Keratinocyte (primary cell): ENCODE measurements around the gene NAP1L1. TPM values are rescaled to one million over a fixed set of nuclear protein-coding genes. Genes with fewer than 3 reads are reported as not detected.

Experiments
- DNase-seq: peaks from one replicate; pipeline ENCODE4 v3.0.0-alpha.2; 2011; ENCODE audit warnings: low read depth, missing footprints, low spot score
- FAIRE-seq: peaks from 2 replicates; lab custom pipeline; 2011; peaks lifted over from hg19 to GRCh38; lab: Jason Lieb, UNC
- H2AFZ ChIP-seq: 2 replicates; pipeline ENCODE4 v1.6.0; 2012; ENCODE audit warnings: low read length, control low read depth, inconsistent platforms; ENCODE audit not compliant: control insufficient read depth
- H3K27ac ChIP-seq: 2 replicates; pipeline ENCODE4 v1.5.1; 2011; ENCODE audit warnings: low read length; ENCODE audit not compliant: control insufficient read depth, insufficient read depth
- H3K27me3 ChIP-seq: 3 replicates; pipeline ENCODE4 v1.6.0; 2011; ENCODE audit warnings: low read length; ENCODE audit not compliant: control insufficient read depth, insufficient read depth; ENCODE audit errors: extremely low read depth
- H3K36me3 ChIP-seq, 2 experiments: 2 replicates in 1 of 2; 3 replicates in 1 of 2; pipeline ENCODE4 v1.5.1; 2011; ENCODE audit warnings: low read length in 2 of 2, mild to moderate bottlenecking in 1 of 2; ENCODE audit not compliant: control insufficient read depth in 2 of 2, insufficient read depth in 2 of 2; ENCODE audit errors: extremely low read depth in 1 of 2
- H3K4me1 ChIP-seq: 3 replicates; pipeline ENCODE4 v1.5.1; 2011; ENCODE audit warnings: low read length; ENCODE audit not compliant: control insufficient read depth, insufficient read depth; ENCODE audit errors: extremely low read depth
- H3K4me2 ChIP-seq: 3 replicates; pipeline ENCODE4 v1.6.0; 2011; ENCODE audit warnings: low read depth, low read length; ENCODE audit not compliant: control insufficient read depth, insufficient read depth; ENCODE audit errors: extremely low read depth
- H3K4me3 ChIP-seq, 3 experiments: fragments of 200-600 bp in 1 of 3; sonication (generic) in 1 of 3; 2 replicates in 2 of 3; 3 replicates in 1 of 3; pipeline ENCODE4 v1.5.1; 2011 to 2016; ENCODE audit warnings: low read length in 3 of 3, mild to moderate bottlenecking in 3 of 3, control low read depth in 2 of 3, inconsistent platforms in 1 of 3, low read depth in 1 of 3, mixed read lengths in 1 of 3, mixed run types in 1 of 3, moderate library complexity in 1 of 3; ENCODE audit not compliant: control insufficient read depth in 2 of 3, insufficient read depth in 2 of 3; ENCODE audit errors: extremely low read depth in 1 of 3
- H3K79me2 ChIP-seq: 2 replicates; pipeline ENCODE4 v1.6.0; 2012; ENCODE audit warnings: low read length; ENCODE audit not compliant: control insufficient read depth, insufficient read depth
- H3K9ac ChIP-seq: 3 replicates; pipeline ENCODE4 v1.6.0; 2011; ENCODE audit warnings: low read length; ENCODE audit not compliant: control insufficient read depth, insufficient read depth; ENCODE audit errors: extremely low read depth
- H3K9me1 ChIP-seq: 3 replicates; pipeline ENCODE4 v1.6.0; 2011; ENCODE audit warnings: low read length; ENCODE audit not compliant: control insufficient read depth, insufficient read depth; ENCODE audit errors: extremely low read depth
- H3K9me3 ChIP-seq: 2 replicates; pipeline ENCODE4 v1.5.1; 2012; ENCODE audit warnings: low read depth, low read length; ENCODE audit not compliant: control insufficient read depth
- H4K20me1 ChIP-seq: 3 replicates; pipeline ENCODE4 v1.6.0; 2011; ENCODE audit warnings: low read length; ENCODE audit not compliant: control insufficient read depth, insufficient read depth; ENCODE audit errors: extremely low read depth
- CTCF ChIP-seq, 3 experiments: IDR thresholded peaks in 1 of 3; conservative IDR thresholded peaks in 1 of 3; optimal IDR thresholded peaks in 1 of 3; 2 replicates in 2 of 3; 3 replicates in 1 of 3; pipeline versions ENCODE3 to v1.5.1; 2011; ENCODE audit warnings: low read length in 3 of 3, mild to moderate bottlenecking in 3 of 3, moderate library complexity in 2 of 3, control low read depth in 1 of 3, inconsistent platforms in 1 of 3; ENCODE audit not compliant: insufficient read depth in 2 of 3; ENCODE audit errors: extremely low read depth in 1 of 3
- EZH2 ChIP-seq: IDR thresholded peaks from one replicate; pipeline ENCODE4 v1.6.1; 2012; ENCODE audit warnings: inconsistent platforms, mild to moderate bottlenecking, low read length, moderate library complexity
- dilution Hi-C: fragments of 300-500 bp; cut with MboI; formaldehyde crosslinking; loops from one replicate; pipeline ENCODE4 v1.7.0; 2020; ENCODE audit warnings: low sequenced_read_pairs; ENCODE audit not compliant: extremely low pct_ligation_motif_present
- polyA plus RNA-seq, 5 experiments: library from polyadenylated mRNA; depleted of rRNA in 3 of 5; stranded (reverse) in 3 of 5; stranded (forward) in 1 of 5; unstranded in 1 of 5; fragments of >200 nt; gene quantifications; 1 replicate in 1 of 5; 2 replicates in 3 of 5; 3 replicates in 1 of 5; pipeline versions ENCODE4 v1.2.1 to v1.2.3, GENCODE V29; 2011 to 2012; ENCODE audit warnings: missing spikeins in 2 of 5, low read depth in 1 of 5, low replicate concordance in 1 of 5

NAP1L1 gene
- polyA plus RNA-seq, 1 donor (not counting 4 experiments of a cell fraction or from before 2014, with no cell fraction given) = 384 TPM

GRCh38 chr12:76007640-76008039, 76.8 kb downstream of the NAP1L1 start:
- H3K4me2 ChIP-seq = no peak overlapping the region
- no peak overlapping the region for H3K4me3 ChIP-seq
- dilution Hi-C loops = no loop called here
- no peak for FAIRE-seq
- H4K20me1 ChIP-seq = no peaks in the 10 kb centered on the region
- peaks cover 7% of the 10 kb centered on the region for H3K4me1 ChIP-seq
- no peak for TF ChIP-seq EZH2
- no peak for TF ChIP-seq CTCF (optimal IDR thresholded peaks at IDR 0.05 in 1 of 3, IDR thresholded peaks at IDR 0.05 in 1 of 3, conservative IDR thresholded peaks at IDR 0.05 in 1 of 3; ENCODE audit: extremely low read depth in 1 of 3, insufficient read depth in 2 of 3, low read length in 3 of 3)
- H3K36me3 ChIP-seq = no peaks in the 10 kb centered on the region
- H3K27ac ChIP-seq = no peak overlapping the region
- no peak overlapping the region for H2AFZ ChIP-seq
- no peaks in the 10 kb centered on the region for H3K9me3 ChIP-seq
- H3K79me2 ChIP-seq = no peaks in the 10 kb centered on the region
- H3K9ac ChIP-seq = no peak overlapping the region
- no peaks in the 10 kb centered on the region for H3K27me3 ChIP-seq
- no peaks in the 10 kb centered on the region for H3K9me1 ChIP-seq
- no peak for DNase-seq

- H3K36me3 ChIP-seq = no peaks in the 10 kb centered on the region
- H3K79me2 ChIP-seq = no peaks in the 10 kb centered on the region
- no peak overlapping the region for H3K4me3 ChIP-seq
- H3K27ac ChIP-seq = no peak overlapping the region
- H4K20me1 ChIP-seq = no peaks in the 10 kb centered on the region
- no peak for TF ChIP-seq CTCF (optimal IDR thresholded peaks at IDR 0.05 in 1 of 3, IDR thresholded peaks at IDR 0.05 in 1 of 3, conservative IDR thresholded peaks at IDR 0.05 in 1 of 3; ENCODE audit: extremely low read depth in 1 of 3, insufficient read depth in 2 of 3, low read length in 3 of 3)
- TF ChIP-seq EZH2 = no peak
- H2AFZ ChIP-seq = no peak overlapping the region
- dilution Hi-C loops = no loop called here
- no peak overlapping the region for H3K4me2 ChIP-seq
- H3K9me1 ChIP-seq = no peaks in the 10 kb centered on the region
- FAIRE-seq (no peak), DNase-seq (no peak)
- no peaks in the 10 kb centered on the region for H3K27me3 ChIP-seq
- H3K4me1 ChIP-seq = peaks cover 7% of the 10 kb centered on the region
- no peak overlapping the region for H3K9ac ChIP-seq
- H3K9me3 ChIP-seq = no peaks in the 10 kb centered on the region
Measured at GRCh38 chr12:76006028-76006925, 78.2 kb downstream of the NAP1L1 start.
